Fibroblast of skin of scalp (primary cell): Measurements from ENCODE around the gene CCDC57.
"Not testable (repeated sequence)": the region's sequence is repeated elsewhere in the genome, so short reads cannot be mapped to it uniquely, and the experiment has no call there.

ENCODE experiments used
- DNase-seq: peaks from one replicate; pipeline ENCODE4 v3.0.0-alpha.2; 2013

The CCDC57 gene

DNA sequence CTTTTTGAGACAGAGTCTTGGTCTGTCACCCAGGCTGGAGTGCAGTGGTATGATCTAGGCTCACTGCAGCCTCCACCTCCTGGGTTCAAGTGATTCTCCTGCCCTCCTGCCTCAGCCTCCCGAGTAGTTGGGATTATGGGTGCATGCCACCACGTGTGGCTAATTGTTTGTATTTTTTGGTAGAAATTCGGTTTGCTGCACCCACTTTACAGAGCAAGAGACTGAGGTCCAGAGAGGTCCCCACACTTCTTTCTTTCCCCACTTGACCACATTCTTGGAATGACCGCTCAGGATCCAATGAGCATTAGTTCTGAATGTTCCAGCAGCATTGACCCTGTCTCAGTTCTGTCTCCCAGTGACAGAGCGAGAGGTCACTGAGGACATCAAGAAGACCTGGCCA is 10.9 kb upstream of the CCDC57 start:
- no peak for DNase-seq

DNA sequence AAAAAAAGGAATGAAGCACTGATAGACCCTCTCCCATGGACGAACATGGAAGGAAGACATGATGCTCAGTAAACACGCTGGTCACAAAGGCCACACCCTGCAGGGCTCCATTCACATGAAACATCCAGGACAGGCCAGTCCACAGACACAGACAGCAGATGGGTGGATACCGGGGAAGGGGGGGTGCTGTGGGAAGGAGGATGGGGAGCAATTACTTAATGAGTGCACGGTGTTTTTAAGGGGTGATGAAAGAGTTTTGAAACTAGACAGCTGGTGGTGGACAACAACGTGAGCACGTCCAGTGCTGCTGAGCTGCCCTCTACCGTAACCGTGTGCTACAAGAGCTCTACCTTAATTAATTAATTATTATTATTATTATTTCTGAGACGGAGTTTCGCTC is 10.2 kb upstream of the CCDC57 start:
- DNase-seq: no peak

DNA sequence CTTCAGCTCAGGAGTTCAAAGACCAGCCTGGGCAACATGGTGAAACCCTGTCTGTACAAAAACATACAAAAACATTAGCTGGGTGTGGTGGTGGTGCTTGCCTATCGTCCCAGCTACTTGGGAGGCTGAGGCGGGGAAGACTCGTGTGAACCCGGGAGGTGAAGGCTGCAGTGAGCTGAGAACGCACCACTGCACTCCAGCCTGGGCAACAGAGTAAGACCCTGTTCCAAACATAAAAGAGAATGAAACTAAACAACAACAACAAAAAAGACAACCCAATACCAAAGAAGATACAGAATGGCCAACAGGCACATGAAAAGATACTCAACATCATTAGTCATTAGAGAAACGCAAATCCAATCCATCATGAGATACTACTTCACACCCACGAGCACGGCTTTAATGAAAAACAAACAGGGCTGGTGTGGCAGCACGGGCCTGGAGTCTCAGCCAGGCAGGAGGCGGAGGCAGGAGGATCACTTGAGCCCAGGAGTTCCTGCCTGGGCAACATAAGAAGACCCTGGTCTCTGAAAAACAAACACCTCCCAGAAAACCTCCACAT is 8.8 kb upstream of the CCDC57 start:
- no peak for DNase-seq

DNA sequence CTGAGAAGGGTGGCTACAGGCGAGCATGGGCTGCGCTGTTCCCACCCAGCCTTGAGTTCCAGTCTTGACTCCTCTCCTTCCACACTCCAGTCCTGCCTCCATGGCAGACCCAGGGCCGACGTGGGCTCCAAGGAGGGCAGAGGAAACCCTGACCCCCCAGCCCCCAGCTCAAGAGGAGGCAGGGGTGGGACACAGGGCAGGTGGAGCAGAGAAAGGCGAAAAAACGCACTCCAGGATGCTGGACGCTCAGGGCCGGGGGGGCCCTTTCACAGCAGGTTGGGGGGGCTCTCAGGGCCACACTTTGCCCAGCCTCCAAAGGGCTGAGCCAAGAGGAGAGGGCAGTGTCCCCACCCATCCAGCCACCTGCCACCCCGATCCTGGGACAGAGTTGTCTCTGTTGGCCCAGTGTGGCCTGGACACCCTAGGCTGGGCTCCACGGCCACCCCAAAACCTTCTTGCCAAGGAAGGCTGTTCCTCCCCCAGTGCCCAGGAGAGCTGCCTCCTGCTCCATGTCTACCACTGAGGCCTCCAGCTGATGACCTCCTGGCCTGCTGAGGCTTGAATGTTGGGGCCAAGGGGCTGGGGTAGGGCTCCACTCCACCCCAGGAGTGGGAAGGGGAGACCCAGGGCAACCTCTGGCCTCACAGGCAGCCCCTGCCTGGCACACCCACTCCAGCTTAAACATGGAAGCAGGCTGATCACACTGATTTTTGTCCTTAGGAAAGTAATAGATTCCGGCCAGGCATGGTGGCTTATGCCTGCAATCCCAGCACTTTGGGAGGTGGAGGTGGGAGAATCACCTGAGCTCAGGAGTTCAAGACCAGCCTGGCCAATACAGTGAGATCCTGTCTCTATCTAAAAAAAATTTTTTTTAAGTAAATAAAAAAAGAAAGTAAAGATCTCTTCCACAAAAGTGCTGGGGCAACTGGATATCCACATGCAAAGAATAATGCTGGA is 7.4 kb upstream of the CCDC57 start:
- no peak for DNase-seq

DNA sequence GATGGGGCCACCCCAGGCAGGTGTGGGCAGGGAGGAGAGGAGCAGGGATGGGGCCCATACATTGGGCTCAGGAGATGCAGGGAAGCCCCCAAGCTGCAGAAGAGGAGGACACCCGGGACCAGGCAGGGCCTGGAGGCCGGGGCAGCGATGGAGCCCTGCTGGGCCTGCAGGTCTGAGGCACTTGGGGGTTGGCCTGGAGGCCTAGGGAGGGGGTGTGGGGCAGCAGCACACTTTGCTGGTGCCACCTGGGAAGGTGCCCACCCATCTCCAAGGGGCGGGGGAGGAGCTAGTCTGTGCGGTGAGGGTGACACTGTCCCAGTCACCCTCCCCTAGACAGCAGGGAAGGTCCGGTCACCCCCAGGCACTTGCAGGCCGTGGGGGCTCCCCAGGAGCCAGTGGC is 6.4 kb upstream of the CCDC57 start:
- no peak for DNase-seq

DNA sequence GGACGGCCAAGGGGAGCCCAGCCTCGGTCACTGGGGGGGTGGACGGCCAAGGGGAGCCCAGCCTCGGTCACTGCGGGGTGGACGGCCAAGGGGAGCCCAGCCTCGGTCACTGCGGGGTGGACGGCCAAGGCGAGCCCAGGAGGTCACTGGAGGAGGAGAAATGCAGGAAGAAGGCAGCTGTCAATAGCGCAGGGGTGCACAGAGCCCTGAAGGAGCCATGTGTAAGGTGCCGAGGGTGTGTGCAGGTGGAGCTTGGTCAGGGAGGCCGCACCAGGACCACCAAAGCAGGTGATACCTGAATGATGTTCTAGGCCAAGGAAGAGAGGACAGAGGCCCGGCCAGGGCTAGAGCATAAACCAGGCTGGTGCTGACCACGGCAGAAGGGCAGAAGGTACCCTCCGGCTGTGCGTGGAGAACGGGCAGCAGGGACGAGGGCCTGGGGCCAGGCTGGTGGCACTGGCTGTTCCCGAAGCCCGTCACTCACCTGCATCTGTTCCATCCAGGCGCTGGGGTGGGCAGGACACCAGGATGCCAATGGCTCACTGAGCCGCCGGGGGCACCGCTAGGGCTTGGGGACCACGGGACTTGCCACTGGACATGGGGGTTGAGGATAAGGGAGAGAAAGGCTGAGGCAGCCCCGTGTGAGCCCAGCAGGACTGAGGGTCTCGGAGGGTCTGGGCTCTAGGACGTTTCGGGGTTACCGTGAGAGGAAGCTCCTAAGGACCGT is 5.9 kb upstream of the CCDC57 start:
- DNase-seq: no peak

DNA sequence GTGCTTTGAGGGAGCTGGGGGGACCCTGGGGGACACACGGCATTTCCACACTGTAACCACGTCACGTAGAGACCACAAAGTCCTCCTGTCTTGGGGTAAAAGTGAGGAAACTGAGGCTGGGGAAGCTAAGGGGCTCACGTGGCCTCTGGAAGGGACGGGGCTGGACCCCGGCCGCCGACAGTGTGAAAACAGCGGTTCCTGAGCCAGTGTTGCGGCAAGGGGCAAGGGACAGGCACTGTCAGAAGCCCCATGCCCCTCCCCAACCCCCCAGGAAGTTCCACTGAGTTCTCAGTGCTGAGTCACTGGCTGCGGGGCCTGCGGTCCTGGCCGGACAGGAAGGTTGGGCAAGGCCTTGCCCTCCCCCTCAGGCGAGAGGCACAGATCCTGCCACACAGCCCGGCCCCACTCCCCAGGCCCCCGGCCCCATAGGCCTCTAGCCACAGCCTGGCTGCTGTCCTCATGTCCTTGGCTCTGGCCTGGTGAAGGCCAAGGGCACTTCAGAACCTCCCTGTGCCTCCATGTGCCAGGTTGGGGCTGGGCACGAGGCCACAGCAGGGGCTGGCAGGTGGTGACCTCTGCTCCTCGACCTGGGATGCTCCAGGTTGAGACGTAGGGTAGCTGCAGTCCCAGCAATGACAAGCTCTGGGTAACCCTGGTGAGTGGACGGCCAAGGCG is 5.0 kb upstream of the CCDC57 start:
- peak; percentile 92 for DNase-seq

DNA sequence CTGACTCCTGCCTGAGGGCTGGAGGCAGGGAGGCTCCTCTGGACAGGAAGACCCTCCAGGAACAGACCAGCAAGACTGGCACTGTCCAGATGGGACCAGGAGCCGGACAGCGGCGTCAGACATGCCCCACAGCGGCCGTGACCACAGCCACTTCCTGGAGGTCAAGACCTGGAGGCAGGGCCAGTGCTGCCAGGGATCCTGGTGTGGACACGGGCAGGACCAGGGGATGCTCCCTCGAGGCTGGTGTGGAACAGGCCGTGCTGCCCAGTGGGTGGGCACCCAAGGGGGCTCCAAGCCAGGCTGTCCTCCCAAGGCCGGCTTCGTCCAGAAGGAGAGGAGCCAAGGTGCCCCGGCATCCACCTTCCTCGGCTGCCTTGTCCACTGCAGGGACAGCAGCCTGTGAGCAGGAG is 4.5 kb upstream of the CCDC57 start:
- DNase-seq: no peak

DNA sequence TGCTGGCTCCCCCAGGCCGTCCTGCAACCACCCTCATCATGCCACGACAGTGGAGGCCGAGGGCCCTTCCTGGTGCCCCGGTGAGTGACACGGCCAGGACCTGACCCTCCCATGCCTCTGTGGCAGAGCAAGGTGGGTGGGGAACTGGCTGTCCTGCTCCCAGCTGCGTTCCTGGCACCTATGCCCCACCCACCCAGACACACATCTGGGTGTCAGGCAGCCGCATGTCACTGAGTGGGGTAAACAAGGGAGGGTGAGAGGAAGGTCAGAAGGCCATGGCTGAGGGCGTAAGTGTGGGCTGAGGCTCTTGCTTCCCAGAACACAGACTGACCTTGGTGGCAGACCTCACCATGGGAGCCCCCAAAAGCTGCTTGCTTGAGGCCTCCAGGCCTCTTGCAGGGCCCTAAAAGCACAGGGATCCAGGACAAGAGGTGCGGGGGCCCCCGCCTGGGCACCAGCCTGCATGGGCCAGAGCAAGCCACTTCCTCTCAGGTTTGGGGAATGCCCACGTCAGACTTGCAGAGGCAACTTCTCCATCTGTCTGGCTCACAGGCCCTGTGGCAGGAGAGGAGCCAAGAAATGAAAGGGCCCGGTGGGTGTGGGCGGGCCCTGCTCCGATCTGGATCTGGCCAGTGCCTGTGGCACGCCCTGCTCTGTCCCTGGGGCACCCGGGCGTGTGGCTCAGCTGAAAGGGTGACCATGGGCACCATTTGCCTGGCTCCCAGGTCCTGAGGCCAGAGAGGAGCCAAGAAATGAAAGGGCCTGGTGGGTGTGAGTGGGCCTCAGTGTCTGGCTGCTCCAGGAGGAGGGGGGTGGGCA is 3.9 kb upstream of the CCDC57 start:
- DNase-seq: peak; percentile 76

DNA sequence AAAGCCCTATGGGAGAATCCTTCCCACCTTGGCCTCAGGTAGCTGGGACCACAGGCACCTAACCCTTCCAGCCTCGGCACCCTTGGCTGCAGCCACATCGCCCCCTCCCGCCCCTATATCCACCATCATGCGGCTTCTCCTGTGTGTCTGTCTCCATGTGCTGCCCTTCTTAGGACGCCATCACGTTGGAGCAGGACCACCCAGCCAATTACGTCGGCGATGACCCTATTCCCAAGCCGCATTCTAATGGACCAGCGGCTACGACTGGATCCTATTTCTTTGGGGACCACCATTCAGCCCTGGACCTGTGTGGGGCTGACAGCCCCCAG is 3.3 kb upstream of the CCDC57 start:
- no peak for DNase-seq

DNA sequence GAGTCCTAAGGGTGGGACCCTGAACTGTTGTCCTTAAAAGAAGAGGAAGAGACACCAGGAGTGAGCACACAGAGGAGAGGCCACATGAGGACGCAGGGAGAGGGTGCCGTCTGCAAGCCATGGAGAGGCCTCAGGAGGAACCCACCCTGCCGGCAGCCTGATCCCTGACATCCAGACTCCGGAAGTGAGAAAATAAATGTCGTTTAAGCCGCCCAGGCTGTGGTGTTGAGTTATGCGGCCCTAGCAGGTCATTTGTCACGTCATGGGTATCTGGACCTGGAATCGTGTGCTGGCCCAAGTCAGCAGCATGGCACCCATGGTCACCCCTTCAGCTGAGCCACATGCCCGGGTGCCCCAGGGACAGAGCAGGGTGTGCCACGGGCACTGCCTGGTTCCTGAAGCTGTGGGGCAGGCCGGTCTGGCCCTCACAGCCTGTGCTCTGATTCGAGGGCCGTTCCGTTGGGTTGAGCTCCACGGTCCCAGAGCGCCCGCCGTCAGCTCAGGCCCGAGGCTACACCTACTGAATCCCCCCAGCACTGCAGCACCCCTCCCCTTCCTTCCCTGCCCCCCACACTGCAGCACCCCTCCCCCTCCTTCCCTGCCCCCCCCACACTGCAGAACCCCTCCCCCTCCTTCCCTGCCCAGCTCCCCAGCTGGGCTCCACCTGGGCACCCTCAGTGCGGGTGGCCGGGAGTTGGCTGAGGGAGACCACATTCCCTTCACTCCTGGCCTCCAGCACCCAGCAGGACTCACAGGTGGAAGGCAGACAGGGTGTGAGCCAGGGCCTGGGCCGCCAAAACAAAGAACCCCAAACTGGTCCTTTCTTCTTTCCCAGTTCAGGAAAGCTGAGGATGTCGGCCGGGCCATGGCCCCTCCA is 2.7 kb upstream of the CCDC57 start:
- peak; percentile 42 for DNase-seq

DNA sequence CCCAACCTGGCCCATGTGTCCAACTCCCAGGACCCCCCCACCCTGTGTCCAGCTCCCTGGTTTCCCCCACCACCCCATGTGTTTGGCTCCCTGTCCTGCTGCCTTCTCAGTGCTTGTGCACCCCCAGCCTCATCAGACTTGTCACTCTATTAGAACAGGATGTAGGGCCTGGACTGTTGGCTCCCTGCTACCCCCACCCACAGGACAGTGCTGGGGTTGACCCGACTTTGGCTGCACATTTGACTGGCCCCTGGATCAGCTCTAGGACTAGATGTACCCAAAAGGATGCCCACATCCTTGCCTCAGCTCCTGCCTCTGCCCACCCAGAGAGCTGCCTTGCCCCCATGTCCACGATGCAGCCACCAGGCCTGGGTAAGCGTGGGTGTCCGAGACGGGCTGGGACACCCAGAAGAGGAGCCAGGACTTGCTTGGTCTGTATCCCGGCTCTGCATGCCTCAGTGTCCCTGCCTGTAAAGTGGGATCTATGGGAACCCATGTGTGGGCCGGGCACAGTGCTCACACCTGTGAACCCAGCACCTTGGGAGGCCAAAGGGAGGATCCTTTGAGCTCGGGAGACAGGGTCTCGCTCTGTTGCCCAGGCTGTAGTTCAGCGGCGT is 1.5 kb upstream of the CCDC57 start:
- DNase-seq: no peak

DNA sequence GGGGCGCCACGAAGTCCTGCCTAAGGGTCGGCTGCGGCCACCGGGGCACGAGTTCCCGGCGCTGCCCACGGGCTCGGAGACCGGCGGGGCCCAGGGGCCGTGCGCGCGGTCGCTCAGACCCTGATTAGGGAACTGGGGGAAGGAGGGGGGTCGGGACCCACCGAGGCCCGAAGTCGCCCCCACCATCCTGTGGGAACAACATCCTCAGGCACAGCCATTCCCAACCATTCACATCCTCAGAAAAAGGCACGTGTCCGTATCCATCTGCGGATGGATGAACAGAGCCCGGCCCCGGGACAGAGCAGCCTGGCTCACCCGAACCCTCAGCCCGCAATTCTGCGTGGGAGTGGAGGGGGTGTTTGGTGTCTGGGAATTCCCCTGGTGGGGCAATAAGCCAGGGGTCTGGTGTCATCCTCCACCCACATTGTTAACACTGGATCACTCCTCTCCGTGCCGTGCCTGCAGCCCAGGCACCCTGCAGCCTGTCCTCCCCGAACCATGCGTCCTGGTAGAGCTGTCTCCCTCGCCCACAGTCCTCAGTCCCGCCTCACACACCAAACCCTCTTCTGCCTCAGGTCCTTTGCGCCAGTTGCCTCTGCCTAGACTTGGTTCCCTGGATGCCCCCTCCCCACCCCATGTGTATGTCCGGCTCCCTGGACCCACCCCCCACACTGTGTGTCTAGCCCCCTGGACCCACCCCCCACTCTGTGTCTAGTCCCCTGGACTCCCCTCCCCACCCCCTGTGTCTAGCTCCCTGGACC is 789 bp upstream of the CCDC57 start:
- peak; percentile 74 for DNase-seq

DNA sequence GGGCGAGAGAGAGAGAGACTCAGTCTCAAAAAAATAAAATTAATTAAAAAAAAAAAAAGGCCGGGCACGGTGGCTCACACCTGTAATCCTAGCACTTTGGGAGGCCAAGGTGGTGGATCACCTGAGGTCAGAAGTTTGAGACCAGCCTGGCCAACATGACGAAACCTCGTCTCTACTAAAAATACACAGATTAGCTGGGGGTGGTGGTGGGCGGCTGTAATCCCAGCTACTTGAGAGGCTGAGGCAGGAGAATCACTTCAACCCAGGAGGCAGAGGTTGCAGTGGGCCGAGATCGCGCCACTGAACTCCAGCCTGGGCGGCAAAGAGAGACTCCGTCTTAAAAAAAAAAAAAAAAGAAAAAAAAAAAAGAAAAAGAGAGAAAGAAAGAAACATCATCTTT is 2.0 kb downstream of the CCDC57 start:
- not testable (repeated sequence) for DNase-seq

DNA sequence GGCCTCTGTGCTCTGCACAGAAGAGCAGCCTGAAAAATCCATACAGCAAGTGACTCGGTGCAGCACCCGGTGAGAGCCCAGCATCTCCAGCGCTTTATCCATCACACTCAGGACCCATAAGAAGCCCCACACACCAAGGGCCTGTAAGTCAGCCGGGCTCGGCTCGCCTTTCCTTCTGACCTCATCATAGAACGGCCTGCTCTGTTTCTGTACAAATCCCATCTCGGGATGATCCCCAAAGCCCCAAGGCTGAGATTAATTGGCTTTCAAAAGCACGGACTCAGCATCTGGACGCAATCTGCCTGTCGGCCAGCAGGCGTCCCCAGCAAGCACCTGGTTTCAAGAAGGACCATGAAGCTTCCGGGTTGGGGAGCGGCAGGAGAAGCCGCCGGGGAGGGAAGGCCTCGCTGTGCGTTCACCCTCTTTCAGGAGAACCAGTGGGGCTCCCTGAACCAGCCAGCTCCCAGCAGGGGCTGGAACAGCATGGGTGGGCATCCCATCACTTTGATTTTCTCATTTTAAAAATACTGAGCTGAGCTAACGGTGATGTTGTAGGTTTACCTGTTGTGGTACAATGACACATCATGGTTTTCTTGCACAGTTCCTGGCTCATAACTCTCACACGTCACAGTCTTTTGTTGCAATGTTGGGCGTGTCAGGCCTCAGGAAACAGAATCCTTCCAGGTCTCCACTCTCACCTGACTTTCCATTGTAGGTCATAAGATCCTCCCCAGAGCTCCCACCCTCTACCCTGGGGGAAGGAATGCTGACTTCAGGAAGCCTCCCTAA is 6.7 kb downstream of the CCDC57 start:
- peak; percentile 86 for DNase-seq

DNA sequence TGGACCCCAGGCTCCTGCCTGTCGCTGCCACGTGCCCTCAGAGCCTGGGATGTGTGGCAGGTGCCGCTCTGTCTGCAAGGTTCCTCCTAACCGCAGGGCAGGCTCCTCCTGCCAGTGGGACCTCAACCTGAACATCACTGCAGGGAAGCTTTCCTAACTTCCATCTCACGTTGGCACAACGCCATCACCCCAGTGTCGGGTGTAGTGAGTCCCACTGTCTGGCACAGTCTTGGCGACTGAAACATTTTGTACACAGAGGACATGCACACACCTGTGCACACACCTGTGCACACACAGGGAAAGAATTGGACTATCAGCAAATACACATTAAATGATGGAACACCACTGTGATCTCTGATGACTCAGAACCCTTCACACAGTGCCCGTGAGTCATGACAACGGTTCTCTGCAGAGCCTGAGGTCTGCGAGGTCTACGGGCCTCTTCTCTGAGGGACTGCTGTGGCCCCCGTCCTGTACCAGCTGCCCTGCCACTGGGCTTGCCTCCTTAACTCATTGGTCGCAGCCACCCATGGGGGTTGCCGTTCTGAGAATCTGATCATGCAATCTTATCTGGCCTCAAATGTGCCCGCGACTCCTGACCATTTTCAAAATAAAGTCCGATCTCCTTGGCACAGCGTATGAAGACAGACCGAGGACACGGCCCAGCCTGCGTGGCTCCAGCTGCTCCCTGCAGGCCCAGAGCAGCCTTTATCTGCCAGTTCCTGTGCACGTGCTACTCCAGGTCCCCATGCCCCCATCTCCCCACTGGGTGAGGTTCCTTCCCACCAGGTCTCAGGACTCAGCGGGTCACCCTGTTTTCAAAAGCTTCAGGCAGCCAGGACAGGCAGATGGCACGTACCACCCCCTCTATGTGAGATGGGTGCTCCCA is 7.6 kb downstream of the CCDC57 start:
- DNase-seq: peak; percentile 51

DNA sequence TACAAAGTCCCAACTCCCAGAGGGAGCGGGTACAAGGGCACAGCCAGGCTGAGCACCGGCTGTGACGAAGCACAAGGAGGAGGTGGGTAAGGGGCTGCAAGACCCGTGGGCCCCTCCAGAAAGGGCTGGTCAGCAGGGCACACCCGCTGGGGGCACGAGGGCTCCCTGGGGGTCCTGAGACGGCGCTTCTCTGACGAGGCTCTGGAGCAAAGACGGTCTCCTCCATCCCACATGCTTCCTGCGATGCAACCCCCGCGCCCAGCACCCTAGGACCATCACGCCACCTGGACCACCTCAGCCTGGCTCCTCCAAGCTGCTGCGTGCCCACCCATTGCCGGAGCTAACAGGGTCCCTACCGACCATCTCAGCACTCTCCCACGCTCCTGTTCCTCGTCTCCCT is 8.7 kb downstream of the CCDC57 start:
- DNase-seq: no peak

DNA sequence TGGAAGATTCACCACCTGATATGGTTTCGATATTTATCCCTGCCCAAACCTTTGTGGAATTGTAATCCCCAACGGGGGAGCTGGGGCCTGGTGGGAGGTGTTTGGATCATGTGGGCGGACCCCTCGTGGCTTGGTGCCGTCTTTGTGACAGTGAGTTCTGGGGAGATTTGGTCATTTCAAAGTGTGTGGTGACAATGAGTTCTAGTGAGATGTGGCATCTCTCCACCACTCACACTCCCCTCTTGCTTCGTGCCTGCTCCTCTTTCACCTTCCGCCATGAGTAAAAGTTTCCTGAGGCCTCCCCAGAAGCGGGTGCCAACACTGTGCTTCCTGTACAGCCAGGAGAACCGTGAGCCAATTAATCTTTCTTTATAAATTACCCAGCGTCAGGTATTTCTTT is 9.7 kb downstream of the CCDC57 start:
- no peak for DNase-seq
